ENCODE measurements around the gene AK5. TPM values are rescaled to one million over a fixed set of nuclear protein-coding genes. Genes with fewer than 3 reads are reported as not detected.
A peak's percentile ranks its signal among the peaks of the same experiment; 100 is the strongest.

Gene AK5
- total RNA-seq, 4 donors from 2014 or later: 16.7 to 21.3 (median 20.0) TPM

DNA sequence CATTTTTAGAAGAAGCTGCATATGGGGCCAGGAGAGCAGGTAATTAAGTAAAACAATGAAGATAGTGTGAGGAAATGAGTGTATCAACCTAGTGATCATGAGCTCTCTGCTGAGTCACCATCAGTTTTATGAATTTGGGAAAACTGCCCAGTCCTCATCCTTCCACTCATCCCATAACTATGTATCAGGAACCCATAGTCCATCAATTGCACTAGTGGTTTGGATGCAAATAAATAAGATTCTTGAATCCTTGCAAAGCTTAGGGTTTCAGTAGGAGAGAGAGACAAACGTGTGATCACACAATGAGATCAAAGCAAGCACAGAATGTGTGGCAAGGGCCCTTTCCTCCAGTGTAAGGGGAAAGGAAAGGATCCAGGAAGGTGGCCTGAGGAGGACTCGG lies 255.0 kb downstream of the AK5 start:
- H3K27me3 ChIP-seq: no peaks in the 10 kb centered on the region
- no peaks in the 10 kb centered on the region for H3K36me3 ChIP-seq
- H3K27ac ChIP-seq: no peak overlapping the region
- H3K4me3 ChIP-seq: no peak overlapping the region
- TF ChIP-seq POLR2A (IDR thresholded peaks at IDR 0.05): no peak
- TF ChIP-seq EP300 (IDR thresholded peaks at IDR 0.05): no peak
- TF ChIP-seq, protein P1, sequence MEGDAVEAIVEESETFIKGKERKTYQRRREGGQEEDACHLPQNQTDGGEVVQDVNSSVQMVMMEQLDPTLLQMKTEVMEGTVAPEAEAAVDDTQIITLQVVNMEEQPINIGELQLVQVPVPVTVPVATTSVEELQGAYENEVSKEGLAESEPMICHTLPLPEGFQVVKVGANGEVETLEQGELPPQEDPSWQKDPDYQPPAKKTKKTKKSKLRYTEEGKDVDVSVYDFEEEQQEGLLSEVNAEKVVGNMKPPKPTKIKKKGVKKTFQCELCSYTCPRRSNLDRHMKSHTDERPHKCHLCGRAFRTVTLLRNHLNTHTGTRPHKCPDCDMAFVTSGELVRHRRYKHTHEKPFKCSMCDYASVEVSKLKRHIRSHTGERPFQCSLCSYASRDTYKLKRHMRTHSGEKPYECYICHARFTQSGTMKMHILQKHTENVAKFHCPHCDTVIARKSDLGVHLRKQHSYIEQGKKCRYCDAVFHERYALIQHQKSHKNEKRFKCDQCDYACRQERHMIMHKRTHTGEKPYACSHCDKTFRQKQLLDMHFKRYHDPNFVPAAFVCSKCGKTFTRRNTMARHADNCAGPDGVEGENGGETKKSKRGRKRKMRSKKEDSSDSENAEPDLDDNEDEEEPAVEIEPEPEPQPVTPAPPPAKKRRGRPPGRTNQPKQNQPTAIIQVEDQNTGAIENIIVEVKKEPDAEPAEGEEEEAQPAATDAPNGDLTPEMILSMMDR (IDR thresholded peaks at IDR 0.05): no peak
- H3K9me3 ChIP-seq: no peaks in the 10 kb centered on the region
- DNase-seq (ENCODE audit: low spot score in 2 of 2): no peak
- H3K4me1 ChIP-seq: peaks cover 0 to 33% (median 4%) of the 10 kb centered on the region in 4 donors
- WGBS, 2 donors: 64 to 67% methylated on average over 2 of the region's 2 CpGs

DNA sequence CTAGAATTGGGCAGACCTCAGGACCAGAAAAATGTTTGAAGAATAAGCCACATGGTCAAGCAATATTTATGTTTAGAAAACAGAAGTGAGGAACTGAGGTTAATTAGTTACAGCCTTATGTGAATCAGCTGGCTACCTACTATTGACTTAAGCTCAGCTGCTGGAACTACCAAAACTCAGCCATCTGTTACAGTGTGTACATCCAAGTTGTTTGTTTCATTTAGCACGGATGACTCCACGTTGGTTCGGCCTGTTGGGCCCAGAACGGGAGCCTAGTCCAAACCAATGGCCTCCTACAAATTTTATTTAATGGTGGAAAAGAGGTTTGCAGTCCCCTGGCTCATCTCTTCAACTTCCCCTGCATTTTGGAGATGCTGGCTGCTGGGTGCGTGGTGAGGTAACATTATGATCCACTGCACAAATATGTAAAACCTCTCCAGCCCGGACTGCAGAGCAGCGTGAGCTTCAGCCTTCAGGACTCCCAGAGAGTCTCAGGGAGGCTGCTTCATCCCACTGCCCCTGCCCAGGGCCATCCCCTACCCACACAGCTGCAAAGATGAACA lies 257.2 kb downstream of the AK5 start:
- TF ChIP-seq EP300 (IDR thresholded peaks at IDR 0.05) (no peak), POLR2A (IDR thresholded peaks at IDR 0.05) (no peak)
- TF ChIP-seq, protein P1 (IDR thresholded peaks at IDR 0.05): no peak
- Histone ChIP-seq H3K9me3 (no peaks in the 10 kb centered on the region), H3K27ac (peak overlapping the region in 3 of 4 donors; percentile 15 to 72 (median 15)), H3K27me3 (no peaks in the 10 kb centered on the region), H3K4me3 (no peak overlapping the region), H3K4me1 (peaks cover 0 to 23% (median under 1%) of the 10 kb centered on the region in 4 donors), H3K36me3 (no peaks in the 10 kb centered on the region)
- 47 to 59% methylated on average over 7 of the region's 7 CpGs for WGBS, 2 donors
- no peak for DNase-seq (ENCODE audit: low spot score in 2 of 2)

DNA sequence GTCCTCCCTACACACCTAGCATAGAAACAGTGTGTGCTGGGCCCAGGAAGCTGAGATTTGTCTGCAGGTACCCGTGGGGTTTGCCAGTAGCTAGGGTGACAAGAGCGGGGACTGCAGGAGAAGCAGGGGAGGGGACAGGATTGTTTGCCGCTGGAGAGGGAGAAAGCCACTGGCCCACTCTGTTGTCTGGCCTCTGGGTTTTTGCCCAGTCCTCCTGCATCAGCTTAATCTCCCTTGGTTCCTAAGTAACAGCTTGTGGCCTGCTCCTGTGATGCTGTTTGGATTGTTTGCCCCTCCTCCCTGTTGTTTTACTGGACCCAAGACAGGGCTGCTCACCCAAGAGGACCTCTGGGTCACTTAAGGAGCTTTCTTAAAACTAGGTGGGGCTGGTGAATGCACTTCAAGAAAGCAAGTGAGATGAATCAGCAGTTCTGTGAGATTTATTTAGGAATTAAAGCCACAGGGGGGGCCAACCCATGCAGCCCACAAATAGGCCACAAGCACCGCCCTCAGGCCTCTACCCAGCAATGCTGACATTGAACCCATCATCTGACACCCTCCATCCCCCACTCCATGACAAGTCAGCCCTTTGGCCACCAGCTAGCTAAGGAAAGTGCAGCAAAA lies 257.8 kb downstream of the AK5 start:
- no peak overlapping the region for H3K4me3 ChIP-seq

DNA sequence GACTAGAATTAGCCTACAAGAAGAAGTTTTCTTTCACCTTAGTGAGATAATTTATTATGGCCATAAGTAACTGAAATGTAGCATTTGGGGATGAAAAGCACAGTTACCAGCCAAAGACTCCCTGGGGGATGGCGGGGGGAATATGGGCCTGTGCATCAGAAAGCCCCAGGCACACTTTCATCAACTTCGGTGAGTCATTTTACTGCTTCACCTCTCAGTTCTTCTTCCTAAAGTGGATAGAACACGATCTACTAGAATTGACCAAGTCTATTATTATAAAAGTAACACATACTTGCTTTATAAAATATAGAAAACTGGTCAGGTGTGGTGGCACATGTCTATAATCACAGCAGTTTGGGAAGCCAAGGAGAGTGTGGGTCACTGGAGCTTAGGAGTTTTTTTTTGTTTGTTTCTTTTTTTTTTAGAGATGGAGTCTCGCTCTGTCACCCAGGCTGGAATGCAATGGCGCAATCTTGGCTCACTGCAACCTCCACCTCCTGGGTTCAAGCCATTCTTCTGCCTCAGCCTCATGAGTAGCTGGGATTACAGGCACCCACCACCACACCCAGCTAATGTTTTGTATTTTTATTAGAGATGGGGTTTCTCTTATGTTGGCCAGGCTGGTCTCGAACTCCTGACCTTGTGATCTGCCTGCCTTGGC lies 258.8 kb downstream of the AK5 start:
- WGBS, 2 donors: 90 to 93% methylated on average over 6 of the region's 6 CpGs
- Histone ChIP-seq H3K4me1 (peaks cover 0 to 20% (median 0%) of the 10 kb centered on the region in 4 donors), H3K27ac (peak overlapping the region in 1 of 4 donors; percentile 47), H3K4me3 (no peak overlapping the region), H3K36me3 (no peaks in the 10 kb centered on the region), H3K9me3 (no peaks in the 10 kb centered on the region), H3K27me3 (no peaks in the 10 kb centered on the region)
- no peak for DNase-seq (ENCODE audit: low spot score in 2 of 2)
- TF ChIP-seq POLR2A (IDR thresholded peaks at IDR 0.05) (no peak), EP300 (IDR thresholded peaks at IDR 0.05) (no peak)

More for the DNA sequence above, 257.8 kb downstream of the AK5 start:
- H3K9me3 ChIP-seq: no peaks in the 10 kb centered on the region
- 69 to 72% methylated on average over 4 of the region's 4 CpGs for WGBS, 2 donors
- no peaks in the 10 kb centered on the region for H3K36me3 ChIP-seq
- peaks cover 0 to 20% (median 0%) of the 10 kb centered on the region in 4 donors for H3K4me1 ChIP-seq
- no peak for TF ChIP-seq EP300 (IDR thresholded peaks at IDR 0.05)
- TF ChIP-seq POLR2A (IDR thresholded peaks at IDR 0.05): no peak
- TF ChIP-seq, protein P1 (IDR thresholded peaks at IDR 0.05): no peak
- peak overlapping the region in 3 of 4 donors; percentile 15 to 72 (median 15) for H3K27ac ChIP-seq
- no peak for DNase-seq (ENCODE audit: low spot score in 2 of 2)
- H3K27me3 ChIP-seq: no peaks in the 10 kb centered on the region

DNA sequence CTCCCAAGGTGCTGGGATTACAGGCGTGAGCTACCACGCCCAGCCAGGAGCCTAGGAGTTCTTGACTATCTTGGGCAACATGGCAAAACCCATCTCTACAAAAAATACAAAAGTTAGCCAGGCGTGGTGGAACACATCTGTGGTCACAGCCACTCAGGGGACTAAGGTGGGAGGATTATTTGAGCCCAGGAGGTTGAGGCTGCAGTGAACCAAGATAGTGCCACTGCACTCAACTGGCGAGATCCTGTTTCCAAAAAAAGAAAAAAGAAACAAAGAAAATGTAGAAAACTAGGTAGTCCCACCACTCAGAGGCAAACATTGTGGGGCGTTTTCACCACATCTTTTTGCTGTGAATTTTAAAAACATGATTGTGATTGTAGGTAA lies 259.3 kb downstream of the AK5 start:
- WGBS, 2 donors: 98 to 100% methylated on average over 5 of the region's 5 CpGs
- no peak overlapping the region for H3K4me3 ChIP-seq
- H3K27me3 ChIP-seq: no peaks in the 10 kb centered on the region
- no peak for DNase-seq (ENCODE audit: low spot score in 2 of 2)
- no peaks in the 10 kb centered on the region for H3K36me3 ChIP-seq
- H3K27ac ChIP-seq: no peak overlapping the region
- TF ChIP-seq, protein P1 (IDR thresholded peaks at IDR 0.05): no peak
- TF ChIP-seq EP300 (IDR thresholded peaks at IDR 0.05) (no peak), POLR2A (IDR thresholded peaks at IDR 0.05) (no peak)
- peaks cover 0 to 20% (median 0%) of the 10 kb centered on the region in 4 donors for H3K4me1 ChIP-seq
- H3K9me3 ChIP-seq: no peaks in the 10 kb centered on the region

All from tibial nerve (tissue), 4 donors.